Left ventricle myocardium inferior (tissue), 1 donor: Measurements from ENCODE around the gene TEX264. TPM values are rescaled to one million over a fixed set of nuclear protein-coding genes. Genes with fewer than 3 reads are reported as not detected.

Source experiments
- DNase-seq: peaks from one replicate; pipeline ENCODE4 v3.0.0-alpha.2; 2020
- H3K27ac ChIP-seq: fragments of 200-600 bp; replicated peaks from 2 replicates; pipeline ENCODE4 v1.8.0; 2021
- H3K27me3 ChIP-seq: fragments of 200-600 bp; 2 replicates; pipeline ENCODE4 v1.8.0; 2021; ENCODE audit warnings: low read depth
- H3K36me3 ChIP-seq: fragments of 200-600 bp; 2 replicates; pipeline ENCODE4 v1.8.0; 2021
- H3K4me1 ChIP-seq: fragments of 200-600 bp; 2 replicates; pipeline ENCODE4 v1.8.0; 2021
- H3K4me3 ChIP-seq: fragments of 200-600 bp; 2 replicates; pipeline ENCODE4 v1.8.0; 2021; ENCODE audit warnings: mild to moderate bottlenecking, moderate library complexity
- H3K9me3 ChIP-seq: fragments of 200-600 bp; replicated peaks from 2 replicates; pipeline ENCODE4 v1.8.0; 2021
- CTCF ChIP-seq: fragments of 200-600 bp; IDR thresholded peaks from 2 replicates; pipeline ENCODE4 v1.8.0; 2021; ENCODE audit warnings: antibody characterized with exemption, mild to moderate bottlenecking, borderline replicate concordance
- intact Hi-C: fragments of 100-400 bp; cut with micrococcal nuclease; formaldehyde crosslinking; loops from one replicate; pipeline ENCODE4 v1.11.0; 2022
- total RNA-seq: library from RNA; stranded (reverse); fragmentation: NEBNext Ultra II Directional; extraction: Animal tissue kit (Norgen Biotek cat#: 25700); gene quantifications from one replicate; pipeline ENCODE4 v1.2.1, GENCODE V29; 2021
- donor health status: DM: no; HTN: yes; CAD: no; lungs with severe emphysema.

The TEX264 gene
- total RNA-seq, 1 donor from 2014 or later = 33.9 TPM

- no peak for DNase-seq
Measured at GRCh38 chr3:51691021-51691420, 20.0 kb downstream of the TEX264 start.

GRCh38 chr3:51691949-51692348 is 20.9 kb downstream of the TEX264 start:
- Histone ChIP-seq H3K9me3 (no peaks in the 10 kb centered on the region), H3K36me3 (peaks cover 40% of the 10 kb centered on the region), H3K27ac (no peak overlapping the region), H3K4me3 (no peak overlapping the region), H3K27me3 (no peaks in the 10 kb centered on the region), H3K4me1 (peaks cover 46% of the 10 kb centered on the region)
- intact Hi-C loops = no loop called here
- no peak for DNase-seq
- no peak for TF ChIP-seq CTCF

More at GRCh38 chr3:51691021-51691420, 20.0 kb downstream of the TEX264 start:
- Histone ChIP-seq H3K27ac (peak overlapping the region; percentile 58), H3K4me1 (peaks cover 55% of the 10 kb centered on the region), H3K9me3 (no peaks in the 10 kb centered on the region), H3K36me3 (peaks cover 34% of the 10 kb centered on the region), H3K4me3 (no peak overlapping the region), H3K27me3 (no peaks in the 10 kb centered on the region)
- TF ChIP-seq CTCF = no peak
- intact Hi-C loops = no loop called here

- DNase-seq = no peak
- peaks cover 50% of the 10 kb centered on the region for H3K36me3 ChIP-seq
- intact Hi-C loops = no loop called here
Measured at GRCh38 chr3:51692980-51693395, 21.9 kb downstream of the TEX264 start.

GRCh38 chr3:51696954-51697353 is 25.9 kb downstream of the TEX264 start:
- H3K36me3 ChIP-seq = peaks cover 68% of the 10 kb centered on the region

More at GRCh38 chr3:51692980-51693395, 21.9 kb downstream of the TEX264 start:
- Histone ChIP-seq H3K27me3 (no peaks in the 10 kb centered on the region), H3K4me1 (peaks cover 42% of the 10 kb centered on the region), H3K27ac (no peak overlapping the region), H3K4me3 (no peak overlapping the region), H3K9me3 (no peaks in the 10 kb centered on the region)
- no peak for TF ChIP-seq CTCF

GRCh38 chr3:51698209-51698608 is 27.2 kb downstream of the TEX264 start:
- H3K4me3 ChIP-seq = no peak overlapping the region
- intact Hi-C loops = no loop called here
- H3K36me3 ChIP-seq = peaks cover 69% of the 10 kb centered on the region
- H3K27me3 ChIP-seq = no peaks in the 10 kb centered on the region
- DNase-seq = no peak
- no peak overlapping the region for H3K27ac ChIP-seq
- TF ChIP-seq CTCF = no peak
- no peaks in the 10 kb centered on the region for H3K9me3 ChIP-seq
- peaks cover 23% of the 10 kb centered on the region for H3K4me1 ChIP-seq

More at GRCh38 chr3:51696954-51697353, 25.9 kb downstream of the TEX264 start:
- Histone ChIP-seq H3K27me3 (no peaks in the 10 kb centered on the region), H3K27ac (no peak overlapping the region), H3K9me3 (no peaks in the 10 kb centered on the region), H3K4me3 (no peak overlapping the region), H3K4me1 (peaks cover 23% of the 10 kb centered on the region)
- no peak for DNase-seq
- no peak for TF ChIP-seq CTCF
- intact Hi-C loops = no loop called here
